Gastrocnemius medialis (tissue), 4 donors: Measurements from ENCODE around the gene RHOB.

Experiments used
- POLR2A ChIP-seq, 2 donors: fragments of 450-650 bp; IDR thresholded peaks; one replicate each; pipeline ENCODE4 v1.6.1; 2017; ENCODE audit warnings: antibody characterized with exemption in 2 of 2, mild to moderate bottlenecking in 2 of 2, moderate library complexity in 2 of 2
- TF ChIP-seq, protein P1 (sequence below), 5 experiments: fragments of 450-650 bp in 3 of 5; fragments of 200-600 bp in 2 of 5; sonication (generic) in 2 of 5; IDR thresholded peaks in 4 of 5; conservative IDR thresholded peaks in 1 of 5; 1 replicate in 4 of 5; 2 replicates in 1 of 5; pipeline ENCODE4 v1.5.1; 2016 to 2019; ENCODE audit warnings: antibody characterized with exemption in 5 of 5, mild to moderate bottlenecking in 3 of 5, moderate library complexity in 3 of 5

DNA sequence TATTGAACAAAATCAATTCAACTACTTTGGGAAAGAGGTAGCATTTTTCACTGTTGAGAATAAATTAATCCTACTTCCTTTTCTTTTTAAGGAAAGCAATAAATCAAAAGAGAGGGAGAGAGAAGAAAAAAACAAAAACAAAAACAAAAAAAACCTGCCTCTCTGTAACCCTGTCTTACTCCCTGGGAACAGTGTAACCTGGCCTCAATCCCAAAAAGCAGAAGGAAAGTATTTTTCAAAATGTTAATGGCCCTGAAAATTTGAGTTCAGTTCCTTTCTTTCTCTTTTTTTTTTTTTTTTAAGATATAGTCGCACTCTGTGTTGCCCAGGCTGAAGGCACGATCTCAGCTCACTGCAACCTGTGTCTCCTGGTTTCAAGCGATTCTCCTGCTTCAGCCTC is 35.9 kb downstream of the RHOB start:
- TF ChIP-seq, protein P1, sequence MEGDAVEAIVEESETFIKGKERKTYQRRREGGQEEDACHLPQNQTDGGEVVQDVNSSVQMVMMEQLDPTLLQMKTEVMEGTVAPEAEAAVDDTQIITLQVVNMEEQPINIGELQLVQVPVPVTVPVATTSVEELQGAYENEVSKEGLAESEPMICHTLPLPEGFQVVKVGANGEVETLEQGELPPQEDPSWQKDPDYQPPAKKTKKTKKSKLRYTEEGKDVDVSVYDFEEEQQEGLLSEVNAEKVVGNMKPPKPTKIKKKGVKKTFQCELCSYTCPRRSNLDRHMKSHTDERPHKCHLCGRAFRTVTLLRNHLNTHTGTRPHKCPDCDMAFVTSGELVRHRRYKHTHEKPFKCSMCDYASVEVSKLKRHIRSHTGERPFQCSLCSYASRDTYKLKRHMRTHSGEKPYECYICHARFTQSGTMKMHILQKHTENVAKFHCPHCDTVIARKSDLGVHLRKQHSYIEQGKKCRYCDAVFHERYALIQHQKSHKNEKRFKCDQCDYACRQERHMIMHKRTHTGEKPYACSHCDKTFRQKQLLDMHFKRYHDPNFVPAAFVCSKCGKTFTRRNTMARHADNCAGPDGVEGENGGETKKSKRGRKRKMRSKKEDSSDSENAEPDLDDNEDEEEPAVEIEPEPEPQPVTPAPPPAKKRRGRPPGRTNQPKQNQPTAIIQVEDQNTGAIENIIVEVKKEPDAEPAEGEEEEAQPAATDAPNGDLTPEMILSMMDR (IDR thresholded peaks at IDR 0.05 in 4 of 5, conservative IDR thresholded peaks at IDR 0.05 in 1 of 5) = no peak
- no peak for TF ChIP-seq POLR2A (IDR thresholded peaks at IDR 0.05)
